GM18519 (cell line): ENCODE results near the gene TC2N.

Source experiments
- ATAC-seq: cut with Tn5 transposase; IDR thresholded peaks from one replicate; pipeline ENCODE4 v1.9.1; 2021; ENCODE audit warnings: mild to moderate bottlenecking, moderate library complexity; ENCODE audit not compliant: unreplicated experiment, low FRiP score

Gene TC2N

GRCh38 chr14:91731018-91731417 lies 136.3 kb downstream of the TC2N start:
- ATAC-seq: no peak

GRCh38 chr14:91729756-91730155 lies 137.6 kb downstream of the TC2N start:
- ATAC-seq: no peak
